Upper lobe of left lung (tissue), 6 donors: ENCODE measurements around the gene CHD5. TPM values are rescaled to one million over a fixed set of nuclear protein-coding genes. Genes with fewer than 3 reads are reported as not detected.

ENCODE experiments used
- ATAC-seq, 2 donors: fragments of 200-7000 bp; cut with Tn5 transposase; one replicate each; pipeline ENCODE4 v1.9.1; 2022; ENCODE audit warnings: mild to moderate bottlenecking in 2 of 2, moderate library complexity in 2 of 2; ENCODE audit not compliant: low FRiP score in 2 of 2
- DNase-seq, 2 donors: peaks; one replicate each; pipeline ENCODE4 v3.0.0-alpha.2; 2019 to 2020
- H3K27ac ChIP-seq, 4 donors: fragments of 200-600 bp; sonication (generic); one replicate each; pipeline ENCODE4 v1.5.1; 2016 to 2019
- H3K27me3 ChIP-seq, 4 donors: fragments of 200-600 bp; sonication (generic); one replicate each; pipeline ENCODE4 v1.5.1; 2017 to 2019
- H3K36me3 ChIP-seq, 4 donors: fragments of 200-600 bp; sonication (generic); one replicate each; pipeline ENCODE4 v1.5.1; 2016 to 2019
- H3K4me1 ChIP-seq, 4 donors: fragments of 200-600 bp; sonication (generic); one replicate each; pipeline ENCODE4 v1.5.1; 2018 to 2019
- H3K4me3 ChIP-seq, 4 donors: fragments of 200-600 bp; sonication (generic); one replicate each; pipeline ENCODE4 v1.5.1; 2017 to 2019; ENCODE audit warnings: mild to moderate bottlenecking in 2 of 4, moderate library complexity in 1 of 4
- H3K9me3 ChIP-seq, 4 donors: fragments of 200-600 bp; sonication (generic); one replicate each; pipeline ENCODE4 v1.5.1; 2018 to 2019
- CTCF ChIP-seq, 6 experiments: fragments of 450-650 bp in 4 of 6; fragments of 200-600 bp in 2 of 6; sonication (generic) in 2 of 6; IDR thresholded peaks; one replicate each; pipeline ENCODE4 v1.5.1; 2016 to 2019; ENCODE audit warnings: antibody characterized with exemption in 6 of 6
- EP300 ChIP-seq, 4 donors: sonication (generic); formaldehyde crosslinking; IDR thresholded peaks; one replicate each; pipeline ENCODE4 v1.5.1; 2017; ENCODE audit warnings: antibody characterized with exemption in 4 of 4, control low read depth in 2 of 4
- POLR2A ChIP-seq, 4 donors: fragments of 450-650 bp; IDR thresholded peaks; one replicate each; pipeline ENCODE4 v1.5.1; 2016 to 2017; ENCODE audit warnings: antibody characterized with exemption in 4 of 4, mild to moderate bottlenecking in 2 of 4
- POLR2AphosphoS5 ChIP-seq, 2 donors: sonication (generic); formaldehyde crosslinking; IDR thresholded peaks; one replicate each; pipeline ENCODE4 v1.5.1; 2017; ENCODE audit warnings: antibody characterized with exemption in 2 of 2
- WGBS, 2 donors: methylation state at CpG; one replicate each; pipeline ENCODE4 v1.1.5; 2017 to 2018; 5-methylcytosine and 5-hydroxymethylcytosine counted together
- total RNA-seq, 6 donors: library from RNA; depleted of rRNA in 4 of 6; stranded (reverse); fragments of >200 nt in 4 of 6; gene quantifications; one replicate each; pipeline versions ENCODE4 v1.1.0 to v1.2.1, GENCODE V29; 2016 to 2021
- donor health status: DM: no; HTN: no; CAD: no; lungs with moderate emphysema.
- donor health status: DM: no; HTN: yes; CAD: no; lungs with severe emphysema.

CHD5 gene
- total RNA-seq, 6 donors from 2014 or later: 0.14 to 1.3 (median 0.25) TPM

GRCh38 chr1:6111991-6112689, 68.0 kb downstream of the CHD5 start:
- ATAC-seq (no peak), DNase-seq (no peak)
- H3K9me3 ChIP-seq: peaks cover 0 to 8% (median under 1%) of the 10 kb centered on the region in 4 donors
- no peak overlapping the region for H3K27ac ChIP-seq
- no peak for TF ChIP-seq EP300 (IDR thresholded peaks at IDR 0.05)
- no peak for TF ChIP-seq CTCF (IDR thresholded peaks at IDR 0.05)
- TF ChIP-seq POLR2A (IDR thresholded peaks at IDR 0.05): no peak
- TF ChIP-seq POLR2AphosphoS5 (IDR thresholded peaks at IDR 0.05): no peak
- WGBS, 2 donors: 74 to 82% methylated on average over 11 to 13 of the region's 13 CpGs
- no peak overlapping the region for H3K4me3 ChIP-seq
- H3K36me3 ChIP-seq: no peaks in the 10 kb centered on the region
- H3K4me1 ChIP-seq: no peaks in the 10 kb centered on the region
- no peaks in the 10 kb centered on the region for H3K27me3 ChIP-seq

GRCh38 chr1:6111571-6111970, 68.5 kb downstream of the CHD5 start:
- 79 to 85% methylated on average over 20 to 24 of the region's 24 CpGs for WGBS, 2 donors
- H3K4me3 ChIP-seq: no peak overlapping the region
- no peaks in the 10 kb centered on the region for H3K4me1 ChIP-seq
- DNase-seq (peak in 1 of 2 donors; percentile 60), ATAC-seq (no peak)
- no peaks in the 10 kb centered on the region for H3K27me3 ChIP-seq
- H3K27ac ChIP-seq: no peak overlapping the region
- no peaks in the 10 kb centered on the region for H3K36me3 ChIP-seq
- TF ChIP-seq CTCF (IDR thresholded peaks at IDR 0.05): no peak
- no peak for TF ChIP-seq POLR2A (IDR thresholded peaks at IDR 0.05)
- no peak for TF ChIP-seq POLR2AphosphoS5 (IDR thresholded peaks at IDR 0.05)
- no peak for TF ChIP-seq EP300 (IDR thresholded peaks at IDR 0.05)
- H3K9me3 ChIP-seq: peaks cover 0 to 4% (median 0%) of the 10 kb centered on the region in 4 donors

- Histone ChIP-seq H3K27me3 (no peaks in the 10 kb centered on the region), H3K9me3 (peaks cover 0 to 2% (median 0%) of the 10 kb centered on the region in 4 donors), H3K4me1 (no peaks in the 10 kb centered on the region), H3K36me3 (no peaks in the 10 kb centered on the region), H3K27ac (no peak overlapping the region), H3K4me3 (no peak overlapping the region)
- TF ChIP-seq EP300 (IDR thresholded peaks at IDR 0.05) (no peak), CTCF (IDR thresholded peaks at IDR 0.05) (no peak), POLR2AphosphoS5 (IDR thresholded peaks at IDR 0.05) (no peak), POLR2A (IDR thresholded peaks at IDR 0.05) (no peak)
- DNase-seq: peak in 1 of 2 donors; percentile 48
- ATAC-seq: no peak
- WGBS, 2 donors: 69 to 100% methylated on average over 1 to 15 of the region's 15 CpGs
These were observed 69.8 kb downstream of the CHD5 start for GRCh38 chr1:6110326-6110725.

GRCh38 chr1:6109688-6110087, 70.4 kb downstream of the CHD5 start:
- DNase-seq (peak in 1 of 2 donors; percentile 79), ATAC-seq (no peak)
- TF ChIP-seq POLR2A (IDR thresholded peaks at IDR 0.05) (no peak), EP300 (IDR thresholded peaks at IDR 0.05) (no peak), CTCF (IDR thresholded peaks at IDR 0.05) (no peak), POLR2AphosphoS5 (IDR thresholded peaks at IDR 0.05) (no peak)
- no peak overlapping the region for H3K27ac ChIP-seq
- H3K4me1 ChIP-seq: no peaks in the 10 kb centered on the region
- H3K27me3 ChIP-seq: no peaks in the 10 kb centered on the region
- H3K9me3 ChIP-seq: no peaks in the 10 kb centered on the region
- no peaks in the 10 kb centered on the region for H3K36me3 ChIP-seq
- WGBS, 2 donors: 81% methylated on average over 14 of the region's 24 CpGs; no CpG with 5 or more reads in 1 of the 2 donors
- no peak overlapping the region for H3K4me3 ChIP-seq
